GM21515 (cell line): ENCODE measurements around the gene PRRT1.
"Not testable (repeated sequence)": the region's sequence is repeated elsewhere in the genome, so short reads cannot be mapped to it uniquely, and the experiment has no call there.

Experiments
- ATAC-seq: cut with Tn5 transposase; IDR thresholded peaks from one replicate; pipeline ENCODE4 v1.9.1; 2021; ENCODE audit not compliant: unreplicated experiment

PRRT1 gene

DNA sequence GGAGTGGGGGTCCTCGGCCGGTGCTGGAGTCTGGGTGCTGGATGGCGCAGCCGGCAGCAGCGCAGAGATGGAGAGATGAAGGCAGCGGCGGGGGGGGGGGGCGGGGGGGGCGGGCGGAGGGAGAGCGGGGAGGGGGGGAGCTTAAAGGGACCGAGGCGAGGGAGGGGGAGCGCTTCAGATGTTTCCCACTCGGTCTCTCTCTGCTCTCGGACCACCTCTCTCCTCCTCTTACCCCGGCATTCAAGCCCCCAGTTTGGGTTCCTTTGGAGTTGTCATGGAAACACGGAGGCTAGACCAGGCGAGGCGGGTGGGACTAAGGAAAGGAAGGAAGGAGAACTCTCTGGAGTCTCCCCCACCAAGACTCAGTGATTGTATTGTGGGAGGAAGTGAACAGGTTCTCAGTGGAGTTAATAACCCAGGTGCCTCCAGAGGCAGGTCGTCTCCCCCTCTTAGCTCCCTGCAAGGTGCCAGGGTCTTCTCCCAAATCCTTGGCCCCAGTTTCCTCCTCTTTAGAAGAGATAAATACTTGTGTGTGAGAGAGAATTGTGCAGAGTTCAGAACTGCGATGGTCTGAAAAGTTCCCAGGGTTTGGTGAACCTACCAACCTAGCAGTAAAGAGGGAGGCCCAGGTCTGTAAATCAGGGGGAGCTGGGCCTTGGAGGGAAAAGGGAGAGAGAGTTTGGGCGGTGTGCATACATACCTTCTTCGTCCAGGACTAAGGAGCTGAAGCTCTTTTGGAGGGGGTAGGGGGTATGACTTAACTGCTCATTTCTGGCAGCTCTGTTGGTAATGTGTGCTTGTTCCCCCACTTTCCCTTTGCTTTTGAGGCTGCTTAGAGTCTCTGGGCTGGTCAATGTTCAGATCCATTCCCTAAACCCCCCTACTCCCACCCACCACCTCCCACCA is at the start of gene PRRT1:
Gene PRRT1 (minus strand): TSS at position 77 of the 906 bp plus-strand sequence. CDS start 112 bp downstream, outside the sequence.
- no peak for ATAC-seq

DNA sequence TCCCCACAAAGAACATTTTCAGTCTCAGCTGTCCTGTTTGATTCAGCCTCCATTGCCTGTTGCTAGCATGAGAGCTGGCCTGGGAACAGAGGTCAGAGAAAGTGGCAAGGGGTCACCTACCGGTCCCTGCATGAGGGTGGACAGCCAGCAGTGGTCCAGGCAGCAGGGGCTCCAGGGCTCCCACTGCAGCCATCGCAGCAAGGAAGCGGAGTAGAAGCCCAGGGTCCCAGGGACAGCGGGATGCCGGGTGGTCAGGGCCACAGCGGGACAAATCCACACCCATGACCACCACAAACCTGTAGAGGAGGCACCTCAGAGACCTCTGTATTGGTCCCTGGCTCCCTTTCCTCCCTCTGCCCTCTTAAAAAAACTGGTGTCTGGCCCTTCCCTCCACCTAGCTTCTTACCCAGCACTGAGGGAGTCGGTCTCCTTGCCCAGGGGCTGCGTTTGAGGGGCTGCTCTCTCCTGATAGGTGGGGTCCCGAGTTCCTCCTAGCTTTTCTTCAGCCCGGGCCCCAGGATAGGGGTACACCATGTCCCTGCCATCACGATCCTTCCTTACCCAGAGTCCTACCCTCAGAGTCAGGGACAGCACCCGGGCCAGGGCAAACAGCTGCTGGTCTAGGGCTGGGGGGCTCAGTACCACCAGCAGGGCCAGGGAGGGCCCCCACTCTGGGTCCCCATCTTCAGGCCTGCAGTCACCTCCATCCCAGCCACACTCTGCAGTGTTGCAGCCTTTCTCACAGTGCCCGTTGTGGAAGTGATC is 49.2 kb upstream of the PRRT1 start:
- ATAC-seq, result no peak

DNA sequence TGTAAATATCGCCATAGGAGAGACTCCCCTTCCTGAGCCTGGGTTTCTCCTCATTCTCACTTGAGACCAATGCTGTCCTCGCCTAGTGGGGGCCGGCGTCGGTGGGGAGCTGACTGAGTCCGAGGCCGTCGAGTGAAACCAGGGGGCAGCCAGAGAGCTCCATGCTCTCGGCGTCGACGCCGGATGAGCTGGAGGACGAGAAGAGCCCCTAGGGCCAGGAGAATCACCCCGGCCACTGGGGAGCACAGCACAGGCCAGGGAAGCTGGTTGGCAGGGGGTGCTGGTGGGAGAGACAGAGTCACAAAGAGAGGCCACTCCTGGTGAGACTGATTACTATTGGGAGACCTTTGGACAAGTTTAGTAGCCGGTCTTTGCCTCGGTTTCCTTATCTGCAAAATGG is 47.1 kb upstream of the PRRT1 start:
- no peak for ATAC-seq

DNA sequence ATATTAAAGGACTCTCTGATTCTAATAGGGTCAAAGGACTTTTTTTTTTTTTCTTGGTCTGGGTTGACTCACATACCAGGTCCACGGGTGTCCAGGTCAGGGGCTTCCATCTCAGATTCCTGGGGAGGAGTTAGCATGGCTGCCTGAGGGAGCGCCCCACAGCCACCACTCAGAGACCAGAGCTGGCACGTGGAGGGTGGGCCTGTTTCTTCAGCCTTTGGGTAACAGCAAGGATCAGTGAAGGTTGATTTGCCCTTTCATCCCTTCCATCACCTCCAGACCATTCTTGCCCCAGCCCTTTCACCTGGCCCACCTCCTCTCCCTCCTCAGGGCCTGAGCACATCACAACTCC is 46.6 kb upstream of the PRRT1 start:
- no peak for ATAC-seq

DNA sequence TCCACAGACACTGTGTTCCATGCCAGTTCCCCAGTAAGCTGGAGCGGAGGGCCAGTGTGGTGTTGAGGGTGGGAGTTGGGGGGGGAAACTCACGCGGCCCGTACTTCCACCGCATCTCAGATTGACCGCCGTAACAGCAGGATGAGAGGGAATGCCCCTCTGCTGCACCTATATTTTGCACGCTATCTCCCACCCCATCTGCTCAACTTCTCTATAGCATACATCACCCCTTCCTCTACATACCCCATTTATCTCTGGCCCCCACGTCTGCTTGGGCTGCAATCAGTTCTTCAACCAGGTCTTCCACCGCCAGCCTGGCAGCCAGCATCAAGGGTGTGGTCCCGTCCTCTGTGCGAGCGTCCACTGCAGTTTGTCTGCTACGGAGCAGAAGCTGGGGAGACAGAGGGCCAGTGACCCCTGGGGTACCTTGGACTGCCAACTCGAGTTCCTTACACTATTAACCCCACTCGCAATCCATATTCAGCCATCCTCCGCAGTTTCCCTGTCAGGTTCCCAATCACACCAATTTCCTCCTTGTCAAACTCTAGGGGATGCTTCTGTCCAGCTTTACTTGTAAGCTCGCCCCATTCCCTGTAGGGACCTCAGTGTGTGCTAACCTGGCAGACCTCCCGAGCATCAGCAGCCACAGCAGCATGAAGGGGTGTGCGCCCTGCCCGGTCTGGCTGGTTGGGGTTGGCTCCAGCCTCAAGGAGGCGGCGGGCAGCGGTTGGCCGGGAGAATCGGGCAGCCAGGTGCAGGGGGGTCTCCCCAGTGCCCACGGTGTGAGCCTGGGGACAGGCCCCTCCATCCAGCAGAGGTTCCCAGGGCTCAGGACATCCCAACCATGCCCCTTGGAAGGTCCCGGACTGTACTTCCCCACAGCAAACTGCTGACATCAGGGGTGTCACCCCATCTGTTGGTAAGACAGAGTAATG is 45.2 kb upstream of the PRRT1 start:
- no peak for ATAC-seq

DNA sequence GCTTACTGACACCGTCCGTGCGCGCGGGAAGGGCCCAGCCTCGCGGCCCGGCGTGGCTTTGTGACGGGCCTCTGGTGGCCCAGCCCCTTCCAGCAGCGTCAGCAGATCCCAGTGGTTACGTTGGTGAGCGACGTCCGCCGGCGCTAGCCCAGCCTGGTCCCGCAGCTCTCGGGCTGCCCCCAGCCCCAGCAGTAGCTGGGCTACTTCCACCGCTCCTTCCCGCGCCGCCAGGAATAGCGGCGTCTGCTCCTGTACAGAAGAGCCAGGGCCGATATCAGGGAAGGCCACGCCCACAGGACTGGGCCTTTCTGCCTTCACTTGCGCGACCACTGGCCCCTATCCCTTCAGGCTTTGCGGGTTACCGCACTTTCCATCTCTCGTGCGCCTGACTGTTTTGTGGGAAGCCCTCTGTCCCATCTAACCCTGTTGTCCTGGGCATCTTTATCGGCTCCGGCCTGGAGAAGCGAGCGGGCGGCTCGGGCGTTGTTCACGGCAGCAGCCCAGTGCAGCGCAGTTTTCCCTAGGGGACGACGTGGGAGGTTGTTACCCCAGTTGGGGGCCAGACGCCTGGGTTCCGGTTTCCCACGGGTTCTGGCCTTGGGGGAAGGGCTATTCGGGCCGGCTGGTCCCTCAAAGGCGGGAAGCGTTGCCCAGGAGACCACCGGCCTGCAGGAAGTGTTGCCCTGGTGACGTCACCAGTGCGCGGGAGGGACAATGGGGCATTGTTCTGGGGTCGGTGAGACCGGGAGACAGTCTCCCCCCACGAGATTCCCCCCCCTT is 44.4 kb upstream of the PRRT1 start:
- ATAC-seq, result peak; percentile 69

DNA sequence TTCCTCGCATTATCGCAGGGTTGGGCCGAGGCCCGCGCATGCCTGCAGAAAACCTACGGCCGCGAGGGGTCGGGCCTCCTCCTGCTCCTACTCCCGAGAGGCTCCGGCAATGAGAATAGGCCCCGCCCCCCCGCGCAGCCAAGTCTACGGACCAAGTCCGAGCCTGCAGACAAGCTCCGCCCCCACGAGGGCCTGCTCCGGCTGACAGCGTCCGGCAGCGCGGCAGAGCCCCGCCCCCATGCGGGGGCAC is 43.8 kb upstream of the PRRT1 start:
- peak; percentile 70 for ATAC-seq

DNA sequence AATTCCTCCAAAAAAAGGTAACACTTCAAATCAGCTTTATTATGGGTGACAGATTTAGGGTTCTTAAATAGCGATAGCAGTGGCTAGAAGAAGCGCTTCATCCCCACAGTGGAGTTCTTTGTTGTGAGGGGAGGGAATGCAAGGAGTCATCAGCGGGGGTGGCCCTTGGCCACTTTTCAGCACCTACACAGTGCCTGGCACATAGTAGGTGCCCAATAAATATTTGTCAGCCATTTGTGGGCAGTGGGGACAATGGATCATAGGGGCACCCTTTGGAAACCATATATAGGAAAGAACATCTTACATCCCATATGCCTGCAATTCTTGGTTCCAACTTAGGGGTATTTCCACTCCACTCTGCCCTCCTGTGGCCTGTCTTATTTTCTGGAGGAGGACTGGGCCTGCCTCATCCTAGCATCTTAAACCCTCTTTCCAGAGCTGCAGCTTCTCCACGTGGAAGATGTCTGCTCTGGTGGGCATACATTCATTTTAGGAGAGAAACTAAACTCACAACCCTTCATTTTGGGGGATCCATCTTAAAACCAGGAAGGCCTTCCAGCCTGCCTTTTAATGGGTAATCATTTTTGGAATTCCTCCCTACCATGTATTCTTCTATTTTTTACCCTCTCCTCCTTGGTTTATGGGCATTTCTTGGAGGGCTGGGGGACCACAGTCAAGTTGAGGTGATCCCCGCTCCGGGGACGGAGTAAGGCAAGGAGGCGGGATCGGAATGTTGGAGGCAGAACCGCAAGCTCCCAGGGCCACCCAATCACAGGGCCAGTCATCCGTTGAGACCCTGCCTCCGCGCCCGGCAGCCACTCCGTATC is 43.3 kb upstream of the PRRT1 start:
- ATAC-seq, result no peak

DNA sequence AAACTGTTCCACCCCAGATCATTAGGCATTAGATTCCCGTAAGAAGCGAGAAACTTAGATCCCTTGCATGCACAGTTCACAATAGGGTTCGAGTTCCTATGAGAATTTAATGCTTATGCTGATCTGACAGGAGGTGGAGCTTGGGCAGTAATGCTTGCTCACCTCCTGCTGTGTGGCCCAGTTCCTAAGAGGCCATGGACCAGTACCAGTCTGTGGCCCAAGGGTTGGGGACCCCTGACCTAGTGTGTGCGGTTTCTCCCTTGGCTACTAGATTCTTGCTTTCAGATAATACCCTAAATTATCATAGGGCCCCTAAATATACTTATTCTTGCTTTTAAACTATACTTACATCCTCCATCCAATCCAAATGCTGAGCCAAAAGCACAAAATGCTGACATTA is 42.6 kb upstream of the PRRT1 start:
- ATAC-seq, result no peak

DNA sequence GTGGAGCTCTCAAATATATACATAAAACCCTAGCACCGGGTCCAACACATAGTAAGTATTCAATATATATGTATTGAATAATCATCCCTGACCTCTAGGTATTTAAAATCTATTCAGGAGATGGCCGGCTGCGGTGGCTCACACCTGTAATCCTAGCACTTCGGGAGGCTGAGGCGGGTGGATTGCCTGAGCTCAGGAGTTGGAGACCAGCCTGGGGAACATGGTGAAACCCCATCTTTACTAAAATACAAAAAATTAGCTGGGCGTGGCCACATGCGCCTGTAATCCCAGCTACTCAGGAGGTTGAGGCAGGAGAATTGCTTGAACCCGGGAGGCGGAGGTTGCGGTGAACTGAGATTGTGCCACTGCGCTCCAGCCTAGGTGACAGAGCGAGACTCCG is 41.4 kb upstream of the PRRT1 start:
- ATAC-seq, result not testable (repeated sequence)

DNA sequence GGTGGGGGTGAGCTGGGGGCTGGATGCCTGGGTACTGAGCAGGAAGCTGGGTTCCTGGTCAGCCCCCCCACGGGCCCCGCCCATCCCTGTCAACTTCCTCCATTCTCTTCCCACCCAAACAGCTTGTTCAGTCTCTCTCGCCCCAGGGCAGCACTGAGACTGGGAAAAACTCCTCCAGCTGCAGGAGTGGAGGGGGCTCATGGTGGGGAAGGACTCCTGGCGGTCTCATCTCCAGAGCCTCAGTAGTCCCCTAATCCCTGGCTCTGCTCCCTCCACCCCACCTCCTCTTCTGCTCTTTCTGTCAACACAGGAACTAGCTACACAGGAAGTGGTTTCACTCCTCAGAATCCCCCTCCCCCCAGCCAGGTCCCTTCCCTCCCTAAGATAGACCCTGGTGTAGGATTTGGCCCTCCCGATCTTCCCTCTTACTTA is 40.9 kb upstream of the PRRT1 start, which contains the start of gene GPSM3:
Gene GPSM3 (minus strand): TSS at position 36 of the 432 bp plus-strand sequence. CDS start 130 bp downstream, outside the sequence.
- ATAC-seq, result no peak

DNA sequence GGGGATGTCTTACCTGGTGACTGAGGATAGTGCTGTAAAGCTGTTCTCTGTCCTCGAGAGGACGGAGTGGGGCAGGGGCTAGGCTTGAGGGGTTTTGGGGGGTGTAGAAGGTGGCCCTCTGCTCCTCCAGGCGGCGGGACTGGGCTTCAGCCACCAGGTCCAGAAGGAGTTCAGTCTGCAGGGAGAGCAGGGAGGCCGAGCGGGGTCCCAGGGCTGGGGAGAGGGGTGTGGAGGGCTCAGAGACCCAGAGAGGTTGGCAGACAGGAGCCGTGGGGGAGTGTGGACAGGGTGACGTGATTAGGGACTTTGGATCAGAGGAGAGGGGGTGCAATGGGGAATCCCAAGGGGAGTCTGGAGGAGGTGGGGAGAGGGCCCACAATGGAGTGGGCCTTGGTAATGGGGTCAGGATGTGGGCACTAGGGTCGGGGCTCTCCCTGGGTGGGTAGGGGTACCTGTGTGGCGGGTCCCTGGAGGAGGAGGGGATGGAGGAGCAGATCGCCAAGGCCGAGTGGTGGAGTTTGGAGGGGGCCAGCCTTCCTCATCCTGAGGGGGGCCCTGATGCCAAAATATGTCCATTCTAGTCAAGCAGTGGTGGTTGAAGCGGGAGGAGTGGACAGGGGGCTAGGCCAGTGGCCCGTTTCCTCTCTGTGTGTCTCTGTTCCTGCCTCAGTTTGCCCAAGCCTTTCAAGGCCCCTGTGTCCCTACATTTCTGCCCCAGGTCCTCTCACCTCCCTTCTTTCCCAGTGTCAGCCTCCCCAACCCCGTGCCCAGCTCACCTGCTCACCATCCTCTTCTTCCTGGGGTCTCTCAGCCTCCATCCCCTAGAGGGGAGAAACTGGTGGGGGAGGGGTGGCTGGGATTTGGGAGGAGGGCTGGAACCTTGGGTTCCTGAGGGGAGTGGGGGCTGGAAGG is 40.2 kb upstream of the PRRT1 start:
- ATAC-seq, result no peak

DNA sequence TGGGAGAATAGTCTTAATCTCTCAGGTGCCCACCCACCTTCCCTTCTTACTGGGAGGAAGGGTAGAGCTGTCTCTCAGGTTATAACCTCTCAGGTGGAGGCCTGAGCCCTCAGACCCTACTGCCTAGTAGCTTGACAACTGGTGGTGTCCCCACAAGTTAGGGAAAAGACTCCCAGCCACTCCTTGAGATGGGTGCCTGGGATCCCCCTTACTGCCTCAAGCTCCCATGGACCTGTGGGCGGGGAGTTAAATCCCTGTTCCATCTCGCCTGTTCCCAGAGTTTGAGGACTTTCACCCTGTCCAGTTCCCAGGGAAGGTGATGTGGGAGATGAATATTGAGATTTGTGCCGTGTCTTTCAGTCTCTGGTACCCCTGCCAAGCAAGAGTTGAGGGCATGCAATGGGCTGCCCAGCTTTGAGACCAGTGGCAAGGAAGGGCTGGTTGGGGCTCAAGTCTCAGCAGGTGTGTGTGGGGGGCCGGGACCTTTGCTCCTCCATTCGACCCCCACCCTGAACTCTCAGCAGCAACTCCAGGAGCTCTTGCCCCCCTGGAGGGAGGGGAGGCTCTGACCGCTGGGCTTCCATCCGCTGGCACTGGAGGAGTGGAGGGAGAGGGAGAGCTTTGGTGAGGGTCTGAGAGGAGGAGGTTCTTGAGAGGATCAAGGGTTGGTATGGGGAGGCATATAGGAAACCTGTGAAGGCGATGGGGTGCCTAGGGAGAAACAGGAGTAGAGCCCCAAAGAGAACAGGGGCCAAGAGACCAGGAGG is 39.4 kb upstream of the PRRT1 start:
- no peak for ATAC-seq

DNA sequence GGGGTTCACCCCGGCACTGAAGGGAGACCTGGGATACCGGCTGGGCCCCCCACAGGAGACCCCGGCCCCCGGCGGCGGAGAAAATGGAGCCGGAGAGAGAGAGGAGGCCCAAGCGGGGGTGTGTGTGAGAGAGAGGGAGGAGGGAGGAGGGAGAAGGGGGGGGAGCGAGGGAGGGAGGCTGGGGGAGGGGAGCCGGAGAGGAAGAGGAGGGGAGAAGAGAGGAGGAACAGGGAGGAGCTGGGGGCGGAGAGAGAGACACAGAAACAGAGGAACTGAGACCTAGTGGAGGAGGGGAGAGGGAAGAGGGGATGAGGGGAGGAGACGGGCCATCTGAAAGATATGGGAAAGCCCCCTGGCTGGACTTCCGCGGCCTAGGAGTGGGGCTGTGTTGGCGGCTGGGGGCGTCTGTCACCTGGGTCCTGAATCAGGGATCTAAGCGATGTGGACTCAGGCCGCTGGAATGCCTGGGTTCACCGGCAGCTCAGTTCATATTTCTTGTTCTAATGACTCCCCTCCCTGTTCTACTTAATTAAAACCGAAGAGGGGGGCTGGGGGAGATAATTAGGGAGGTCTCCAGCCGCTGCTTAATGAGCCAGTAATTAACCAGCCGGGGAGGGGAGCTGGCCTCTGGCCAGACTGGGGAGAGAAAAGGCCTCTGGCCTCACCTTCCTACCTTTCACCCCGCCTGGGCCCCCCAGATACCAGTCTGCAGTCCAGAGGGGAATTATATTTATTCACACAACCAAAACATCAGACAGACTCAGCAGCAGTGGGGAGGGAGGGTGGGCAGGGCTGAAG is 38.5 kb upstream of the PRRT1 start, which contains the start of gene PBX2:
Gene PBX2 (minus strand): TSS at position 149 of the 798 bp plus-strand sequence. CDS start 287 bp downstream, outside the sequence.
- peak; percentile 43 for ATAC-seq

DNA sequence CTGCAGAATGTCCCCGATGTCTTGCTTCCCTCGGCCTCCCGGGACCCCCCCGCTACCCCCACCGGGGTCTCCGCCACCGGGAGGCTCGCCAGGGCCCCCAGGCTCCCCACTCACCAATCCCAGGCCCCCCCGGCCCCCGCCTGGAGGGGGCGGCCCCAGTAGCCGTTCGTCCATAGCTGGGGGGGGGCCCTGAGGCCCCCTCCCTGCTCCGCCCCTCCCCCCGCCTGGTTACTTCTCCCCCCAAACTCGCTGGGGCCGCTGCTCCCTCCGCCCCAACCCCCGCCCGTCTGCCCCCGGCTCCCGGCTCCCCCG is 38.0 kb upstream of the PRRT1 start:
- no peak for ATAC-seq

DNA sequence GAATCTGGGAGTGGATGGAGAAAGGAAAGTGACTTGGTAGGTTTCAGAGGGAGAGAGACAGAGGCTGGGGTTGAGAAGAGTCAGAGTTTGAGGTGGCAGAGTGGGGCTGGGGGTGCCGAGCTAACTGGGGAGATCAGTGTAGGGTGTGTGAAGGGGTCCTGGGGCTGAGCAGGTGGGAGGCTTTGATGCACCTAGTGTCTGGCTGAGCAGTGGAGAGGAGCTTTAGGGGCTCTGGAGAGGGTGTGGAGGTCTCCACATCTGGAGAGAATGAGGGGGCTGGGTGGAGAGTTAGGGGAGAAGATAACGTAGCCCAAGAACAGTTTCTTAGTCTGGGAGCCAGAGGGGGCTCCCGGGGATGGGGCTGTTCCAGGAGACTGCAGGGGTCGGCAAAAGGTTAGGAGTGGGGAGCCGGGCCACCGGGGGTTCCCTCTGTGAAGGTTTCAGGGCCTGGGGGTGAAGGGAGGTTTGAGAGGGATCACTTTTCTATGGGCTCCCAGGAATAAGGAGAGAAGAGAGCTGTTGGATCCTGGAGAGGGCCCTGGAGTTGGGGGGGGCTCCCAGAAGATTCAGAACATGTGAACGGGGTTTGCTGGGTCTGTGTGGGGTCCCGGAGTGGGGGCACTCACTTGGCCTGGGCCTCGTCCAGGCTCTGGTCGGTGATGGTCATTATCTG is 37.5 kb upstream of the PRRT1 start:
- ATAC-seq, result no peak
